ENCODE data around the gene PRMT5. TPM values are rescaled to one million over a fixed set of nuclear protein-coding genes. Genes with fewer than 3 reads are reported as not detected.

Gene PRMT5
- total RNA-seq, 4 donors from 2014 or later, result 32.2 to 92.3 (median 43.4) TPM

GRCh38 chr14:22884738-22885523, 44.2 kb downstream of the PRMT5 start:
- Histone ChIP-seq H3K9me3 (no peaks in the 10 kb centered on the region), H3K27me3 (no peaks in the 10 kb centered on the region), H3K4me1 (peaks cover 13 to 44% (median 15%) of the 10 kb centered on the region in 4 donors), H3K27ac (no peak overlapping the region), H3K36me3 (no peaks in the 10 kb centered on the region), H3K4me3 (no peak overlapping the region)
- in situ Hi-C loops (cut with MboI; ENCODE audit: low pct_ligation_motif_present in 1 of 4, low pct_unique_long_range_greater_than_20kb in 1 of 4, low sequenced_read_pairs in 3 of 4), result no loop called here
- intact Hi-C loops (cut with DNase I; ENCODE audit: low total_unique reads), result no loop called here
- no peak for DNase-seq
- 89% methylated on average over 9 of the region's 11 CpGs; no CpG with 5 or more reads in 1 of the 2 donors for WGBS, 2 donors (ENCODE audit: low coverage in 1 of 2)
- TF ChIP-seq POLR2AphosphoS5 (IDR thresholded peaks at IDR 0.05), result no peak
- no peak for TF ChIP-seq EP300 (IDR thresholded peaks at IDR 0.05; ENCODE audit: low read depth)
- no peak for TF ChIP-seq CTCF (IDR thresholded peaks at IDR 0.05)
- no peak for TF ChIP-seq POLR2A (IDR thresholded peaks at IDR 0.05)

DNA sequence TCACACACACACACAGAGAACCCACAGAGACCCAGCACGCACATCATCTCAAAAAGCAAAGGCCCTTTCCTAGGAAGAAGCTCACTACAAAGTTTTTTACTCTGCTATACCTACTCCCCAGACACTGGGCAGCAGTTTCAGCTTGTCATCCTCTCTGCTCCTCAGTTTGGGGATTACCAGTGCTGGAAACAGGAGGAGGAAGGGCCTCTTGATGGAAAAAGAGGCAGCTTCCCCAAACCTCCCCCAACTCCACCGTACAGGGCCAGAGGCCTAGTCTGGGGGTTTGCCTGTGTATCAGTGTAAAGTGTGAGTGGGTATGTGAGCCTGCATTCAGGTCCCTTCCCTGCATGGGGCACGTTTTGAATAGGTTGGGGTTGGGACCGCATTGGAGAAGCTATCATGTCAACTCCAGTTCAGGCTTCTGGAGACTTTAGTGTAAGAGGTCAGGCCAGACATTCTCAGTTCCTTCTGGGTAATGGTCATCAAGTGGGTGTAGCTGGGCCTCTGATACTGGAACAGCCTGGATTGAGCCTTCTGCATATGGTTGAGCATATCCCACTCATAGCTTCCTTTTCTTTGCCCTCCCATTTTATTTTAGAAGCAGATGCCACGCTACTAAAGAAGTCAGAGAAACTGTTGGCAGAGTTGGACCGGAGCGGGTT, 45.0 kb downstream of the PRMT5 start:
- no peak overlapping the region for H3K27ac ChIP-seq
- in situ Hi-C loops (cut with MboI; ENCODE audit: low pct_ligation_motif_present in 1 of 4, low pct_unique_long_range_greater_than_20kb in 1 of 4, low sequenced_read_pairs in 3 of 4) (no loop called here), intact Hi-C loops (cut with DNase I; ENCODE audit: low total_unique reads) (no loop called here)
- no peak for TF ChIP-seq EP300 (IDR thresholded peaks at IDR 0.05; ENCODE audit: low read depth)
- no peak for TF ChIP-seq POLR2AphosphoS5 (IDR thresholded peaks at IDR 0.05)
- no peak for TF ChIP-seq POLR2A (IDR thresholded peaks at IDR 0.05)
- no peak for TF ChIP-seq CTCF (IDR thresholded peaks at IDR 0.05)
- no peaks in the 10 kb centered on the region for H3K9me3 ChIP-seq
- no peaks in the 10 kb centered on the region for H3K36me3 ChIP-seq
- no peak overlapping the region for H3K4me3 ChIP-seq
- peaks cover 13 to 44% (median 15%) of the 10 kb centered on the region in 4 donors for H3K4me1 ChIP-seq
- H3K27me3 ChIP-seq, result no peaks in the 10 kb centered on the region
- WGBS, 2 donors (ENCODE audit: low coverage in 1 of 2), result 83 to 91% methylated on average over 1 to 7 of the region's 7 CpGs
- DNase-seq, result no peak

GRCh38 chr14:22883173-22883976, 45.8 kb downstream of the PRMT5 start, which contains the start of gene REM2:
Gene REM2 (plus strand): TSS chr14:22883222. CDS start chr14:22883288, 66 bp downstream.
- intact Hi-C loops (cut with DNase I; ENCODE audit: low total_unique reads), result no loop called here
- no peak for DNase-seq

More at GRCh38 chr14:22883173-22883976, 45.8 kb downstream of the PRMT5 start, which contains the start of gene REM2:
- no peaks in the 10 kb centered on the region for H3K27me3 ChIP-seq
- TF ChIP-seq POLR2AphosphoS5 (IDR thresholded peaks at IDR 0.05) (peak in 1 of 3 donors; percentile 7), POLR2A (IDR thresholded peaks at IDR 0.05) (no peak), CTCF (IDR thresholded peaks at IDR 0.05) (no peak)
- 29 to 90% methylated on average over 2 to 15 of the region's 15 CpGs for WGBS, 2 donors (ENCODE audit: low coverage in 1 of 2)
- in situ Hi-C loops (cut with MboI; ENCODE audit: low pct_ligation_motif_present in 1 of 4, low pct_unique_long_range_greater_than_20kb in 1 of 4, low sequenced_read_pairs in 3 of 4), result no loop called here
- H3K9me3 ChIP-seq, result no peaks in the 10 kb centered on the region
- no peak within 1 kb of the TSS for H3K4me3 ChIP-seq
- H3K27ac ChIP-seq, result no peak within 1 kb of the TSS
- H3K4me1 ChIP-seq, result peaks cover 13 to 41% (median 15%) of the 10 kb centered on the region in 4 donors
- H3K36me3 ChIP-seq, result peaks cover 0 to 3% (median under 1%) of the 10 kb centered on the region in 4 donors

Measured in transverse colon (tissue), 4 donors.